Astrocyte (in vitro differentiated cells and primary cell): Measurements from ENCODE around the gene LAMA4.

Experiments
- EZH2 ChIP-seq: IDR thresholded peaks from 2 replicates; pipeline ENCODE4 v1.6.1; 2012; ENCODE audit warnings: mild to moderate bottlenecking, low read length, inconsistent platforms; ENCODE audit not compliant: insufficient read depth
- TF ChIP-seq, protein P1 (sequence below): IDR thresholded peaks from 2 replicates; pipeline ENCODE4 v1.5.1; 2011; ENCODE audit warnings: low read depth, mild to moderate bottlenecking, inconsistent platforms, low read length, moderate library complexity; ENCODE audit not compliant: insufficient read depth

GRCh38 chr6:112144145-112144926 is 110.0 kb downstream of the LAMA4 start:
- TF ChIP-seq, protein P1, sequence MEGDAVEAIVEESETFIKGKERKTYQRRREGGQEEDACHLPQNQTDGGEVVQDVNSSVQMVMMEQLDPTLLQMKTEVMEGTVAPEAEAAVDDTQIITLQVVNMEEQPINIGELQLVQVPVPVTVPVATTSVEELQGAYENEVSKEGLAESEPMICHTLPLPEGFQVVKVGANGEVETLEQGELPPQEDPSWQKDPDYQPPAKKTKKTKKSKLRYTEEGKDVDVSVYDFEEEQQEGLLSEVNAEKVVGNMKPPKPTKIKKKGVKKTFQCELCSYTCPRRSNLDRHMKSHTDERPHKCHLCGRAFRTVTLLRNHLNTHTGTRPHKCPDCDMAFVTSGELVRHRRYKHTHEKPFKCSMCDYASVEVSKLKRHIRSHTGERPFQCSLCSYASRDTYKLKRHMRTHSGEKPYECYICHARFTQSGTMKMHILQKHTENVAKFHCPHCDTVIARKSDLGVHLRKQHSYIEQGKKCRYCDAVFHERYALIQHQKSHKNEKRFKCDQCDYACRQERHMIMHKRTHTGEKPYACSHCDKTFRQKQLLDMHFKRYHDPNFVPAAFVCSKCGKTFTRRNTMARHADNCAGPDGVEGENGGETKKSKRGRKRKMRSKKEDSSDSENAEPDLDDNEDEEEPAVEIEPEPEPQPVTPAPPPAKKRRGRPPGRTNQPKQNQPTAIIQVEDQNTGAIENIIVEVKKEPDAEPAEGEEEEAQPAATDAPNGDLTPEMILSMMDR, result no peak
- no peak for TF ChIP-seq EZH2
